HG03060 (cell line): ENCODE measurements around the gene RAB29.
"Not testable (repeated sequence)": the region's sequence is repeated elsewhere in the genome, so short reads cannot be mapped to it uniquely, and the experiment has no call there.

Source experiments
- ATAC-seq: cut with Tn5 transposase; IDR thresholded peaks from one replicate; pipeline ENCODE4 v1.9.1; 2021; ENCODE audit warnings: low read depth, moderate number of reproducible peaks; ENCODE audit not compliant: unreplicated experiment

RAB29 gene

DNA sequence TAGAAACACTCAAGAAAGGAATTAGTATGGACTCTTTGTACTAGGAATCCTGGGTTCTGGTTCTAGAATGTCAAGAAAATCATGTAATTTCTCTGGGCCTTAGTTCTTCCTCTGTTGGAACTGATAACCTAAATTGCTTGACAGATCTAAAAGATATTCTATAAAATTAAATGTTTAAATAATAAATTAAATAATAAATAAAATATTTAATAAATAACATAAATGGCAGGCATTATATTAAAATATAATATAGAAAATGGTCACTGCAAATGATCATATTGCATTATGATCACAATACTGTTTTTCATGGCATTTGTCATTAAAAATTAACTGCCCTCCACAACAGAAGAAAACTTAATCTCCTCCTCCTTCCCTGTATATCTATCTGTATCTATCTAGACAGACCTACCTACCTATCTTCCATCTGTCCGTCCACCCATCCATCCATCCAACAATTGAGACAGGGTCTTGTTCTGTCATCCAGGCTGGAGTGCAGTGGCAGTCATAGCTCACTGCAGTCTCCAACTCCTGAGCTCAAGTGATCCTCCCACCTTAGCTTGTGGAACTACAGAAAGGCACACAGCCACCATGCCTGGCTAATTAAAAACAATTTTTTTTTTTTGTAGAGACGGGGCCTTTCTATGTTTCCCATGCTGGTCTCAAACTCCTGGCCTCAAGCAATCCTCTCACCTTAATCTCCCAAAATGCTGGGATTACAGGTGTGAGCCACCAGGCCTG, 41.7 kb downstream of the RAB29 start:
- ATAC-seq, result no peak

DNA sequence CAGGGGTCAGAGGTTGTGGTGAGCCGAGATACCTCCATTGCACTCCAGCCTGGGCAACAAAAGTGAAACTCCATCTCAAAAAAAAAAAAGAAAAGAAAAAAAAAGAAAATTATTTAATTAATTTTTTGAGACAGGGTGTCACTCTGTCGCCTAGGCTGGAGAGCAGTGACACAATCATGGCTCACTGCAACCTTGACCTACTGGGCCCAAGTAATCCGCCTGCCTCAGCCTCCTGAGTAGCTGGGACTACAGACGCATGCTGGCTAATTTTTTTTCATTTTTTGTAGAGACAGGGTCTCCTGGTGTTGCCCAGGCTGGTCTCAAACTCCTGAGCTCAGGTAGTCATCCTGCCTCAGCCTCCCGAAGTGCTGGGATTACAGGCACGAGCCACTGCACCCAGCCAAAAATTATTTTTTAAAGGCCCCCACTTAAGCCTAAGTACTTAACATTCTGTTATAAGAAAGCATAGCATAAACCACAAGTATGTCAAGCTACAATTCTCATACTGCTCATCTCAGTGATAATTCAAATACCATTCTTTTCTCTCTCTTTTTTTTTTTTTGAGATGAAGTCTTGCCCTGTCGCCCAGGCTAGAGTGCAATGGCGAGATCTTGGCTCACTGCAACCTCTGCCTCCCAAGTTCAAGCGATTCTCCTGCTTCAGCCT, 45.2 kb downstream of the RAB29 start:
- no peak for ATAC-seq

DNA sequence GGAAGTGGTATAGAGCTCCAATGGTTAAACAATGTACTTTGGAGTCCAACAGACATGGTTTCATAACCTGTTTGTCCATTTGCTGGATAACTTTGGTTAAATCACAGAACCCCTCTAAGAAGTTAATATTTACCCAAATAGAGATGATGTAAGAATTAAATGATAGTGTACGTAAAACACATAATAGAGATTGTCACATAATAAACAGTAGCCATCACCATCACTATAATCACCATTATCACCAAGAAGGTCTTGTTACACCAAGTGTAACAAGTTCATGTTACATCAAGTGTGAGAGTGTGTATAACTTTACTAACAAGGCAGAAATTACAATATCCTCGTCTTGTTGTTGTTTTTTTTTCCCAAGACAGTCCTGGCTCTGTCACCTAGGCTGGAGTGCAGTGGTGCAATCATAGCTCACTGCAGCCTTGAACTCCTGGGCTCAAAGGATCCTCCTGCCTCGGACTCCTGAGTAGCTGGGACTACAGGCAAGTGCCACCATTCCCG, 48.6 kb downstream of the RAB29 start:
- no peak for ATAC-seq

DNA sequence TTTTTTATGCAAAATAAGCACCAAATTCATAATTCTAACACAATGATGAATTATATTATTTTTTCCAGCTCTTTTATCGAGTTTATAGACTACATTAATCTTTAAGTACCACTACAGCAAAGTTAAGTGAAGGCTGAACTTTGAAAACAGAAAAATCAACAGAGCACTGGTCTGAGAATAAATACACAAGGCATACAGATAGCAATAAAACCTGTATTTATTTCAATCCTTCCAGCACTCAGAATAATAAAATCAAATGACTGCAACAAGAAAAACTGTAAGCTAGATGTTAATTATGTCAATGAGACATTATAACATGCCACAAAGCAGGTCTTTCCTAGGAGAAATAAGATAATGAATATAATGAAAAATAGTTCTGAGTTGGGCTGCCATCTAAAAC, 49.8 kb downstream of the RAB29 start:
- ATAC-seq, result no peak

DNA sequence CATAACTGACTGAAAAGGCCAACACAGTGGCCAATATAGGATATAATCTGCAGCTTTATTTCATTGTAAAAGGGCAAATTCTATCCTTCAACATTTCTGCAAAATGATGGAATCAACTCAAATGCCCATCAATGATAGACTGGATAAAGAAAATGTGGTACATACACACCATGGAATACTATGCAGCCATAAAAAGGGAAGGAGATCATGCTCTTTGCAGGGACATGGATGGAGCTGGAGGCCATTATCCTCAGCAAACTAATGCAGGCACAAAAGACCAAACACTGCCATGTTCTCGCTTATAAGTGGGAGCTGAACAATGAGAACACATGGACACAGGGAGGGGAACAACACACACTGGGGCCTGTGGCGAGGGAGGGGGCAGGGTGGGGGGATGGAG, 54.5 kb downstream of the RAB29 start:
- ATAC-seq, result not testable (repeated sequence)

DNA sequence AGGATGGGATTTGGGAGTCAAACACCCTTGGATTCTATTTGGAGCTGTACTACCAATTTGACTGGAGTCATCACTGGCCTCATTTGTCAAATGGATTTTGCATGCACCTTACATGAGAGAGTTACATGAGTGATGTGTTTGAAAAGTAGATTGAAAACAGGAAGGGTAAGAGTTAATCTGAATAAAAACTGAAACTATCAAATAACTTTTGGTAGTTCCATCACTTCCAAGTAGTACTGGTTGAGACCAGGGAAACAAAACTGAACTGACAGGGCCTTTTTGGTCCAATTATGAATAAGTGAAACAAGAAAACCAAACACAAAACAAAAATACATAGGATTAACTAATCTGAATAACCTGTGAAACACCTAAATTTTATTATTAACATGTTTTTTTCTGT, 55.5 kb downstream of the RAB29 start:
- no peak for ATAC-seq

DNA sequence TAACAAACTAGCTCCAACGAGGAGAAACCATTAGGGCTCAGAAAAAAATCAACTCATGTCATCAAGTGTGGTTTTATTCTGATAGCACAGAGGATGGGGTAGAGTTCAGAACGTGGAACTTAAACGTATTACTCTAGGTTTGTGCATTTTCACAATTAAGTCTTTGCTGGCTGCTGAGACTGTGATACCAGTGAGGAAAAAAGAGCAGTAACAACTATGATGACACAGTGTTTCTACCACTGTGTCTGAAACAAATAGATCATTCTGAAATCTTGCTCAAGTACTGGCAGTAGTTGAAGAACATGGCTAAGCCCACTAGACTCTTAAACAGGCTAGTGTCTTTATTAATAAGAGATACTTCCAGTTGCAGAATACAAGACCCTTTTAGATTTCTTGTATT, 56.3 kb downstream of the RAB29 start:
- ATAC-seq, result no peak
